ENCODE data around the gene ARL17A. TPM values are rescaled to one million over a fixed set of nuclear protein-coding genes. Genes with fewer than 3 reads are reported as not detected.
"Not testable (repeated sequence)": the region's sequence is repeated elsewhere in the genome, so short reads cannot be mapped to it uniquely, and the experiment has no call there.

The ARL17A gene
- total RNA-seq, 1 donor from 2014 or later, result 8.1 TPM

DNA sequence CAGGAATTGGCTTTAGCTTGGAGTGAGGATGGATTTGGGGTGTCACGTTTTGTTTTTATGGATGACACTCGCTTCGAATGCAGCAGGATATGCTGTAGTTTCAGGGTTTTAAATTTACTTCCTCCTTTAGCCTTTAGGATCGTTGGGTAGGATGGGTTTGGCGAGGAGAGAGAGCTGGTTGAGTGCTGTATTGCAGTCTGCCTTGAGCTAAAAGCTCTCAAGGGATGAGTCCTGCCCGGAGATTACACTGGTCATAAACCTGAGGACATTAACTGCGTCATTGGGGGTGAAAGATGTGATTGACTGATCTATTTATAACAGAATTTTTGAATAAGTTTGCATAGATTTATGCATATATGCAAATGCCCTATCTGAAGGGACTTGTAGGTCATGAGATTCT, 11.8 kb upstream of the ARL17A start:
- not testable (repeated sequence) for H3K9me3 Mint-ChIP-seq (ENCODE audit: low read depth); H3K27me3 Mint-ChIP-seq (ENCODE audit: low read depth); H3K4me3 Mint-ChIP-seq (ENCODE audit: unreplicated experiment); H3K4me1 Mint-ChIP-seq (ENCODE audit: low read depth); H3K36me3 Mint-ChIP-seq (ENCODE audit: low read depth); DNase-seq (ENCODE audit: low spot score); H3K27ac Mint-ChIP-seq (ENCODE audit: unreplicated experiment)

- H3K4me1 Mint-ChIP-seq (ENCODE audit: low read depth); H3K36me3 Mint-ChIP-seq (ENCODE audit: low read depth); DNase-seq (ENCODE audit: low spot score); H3K27ac Mint-ChIP-seq (ENCODE audit: unreplicated experiment); H3K27me3 Mint-ChIP-seq (ENCODE audit: low read depth); H3K4me3 Mint-ChIP-seq (ENCODE audit: unreplicated experiment); H3K9me3 Mint-ChIP-seq (ENCODE audit: low read depth): not testable (repeated sequence)
Measured at GRCh38 chr17:46590157-46591146, 11.0 kb upstream of the ARL17A start, which contains the start of gene NSF. Gene NSF (plus strand): TSS chr17:46590669. CDS start chr17:46590776, 107 bp downstream.

DNA sequence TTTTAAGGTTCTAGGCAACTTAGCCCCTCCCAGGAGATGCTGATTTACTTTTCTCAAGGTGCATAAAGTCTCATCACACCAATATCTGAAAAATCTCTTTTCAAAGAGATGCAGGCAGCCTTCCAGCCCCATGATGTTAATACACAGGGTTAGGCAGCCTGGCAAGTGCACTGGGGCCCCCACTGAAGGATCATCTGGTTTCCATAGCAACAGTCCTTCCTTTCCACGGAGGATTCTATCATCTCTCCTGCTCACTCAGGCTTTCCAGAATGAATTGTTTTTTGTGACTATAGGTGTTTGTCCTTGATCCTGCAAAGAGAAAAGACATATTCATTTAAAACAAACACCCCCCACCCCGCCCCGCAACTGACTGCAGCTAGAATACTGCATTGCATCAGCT, 6.0 kb upstream of the ARL17A start:
- not testable (repeated sequence) for H3K27me3 Mint-ChIP-seq (ENCODE audit: low read depth); H3K36me3 Mint-ChIP-seq (ENCODE audit: low read depth); H3K9me3 Mint-ChIP-seq (ENCODE audit: low read depth); DNase-seq (ENCODE audit: low spot score); H3K27ac Mint-ChIP-seq (ENCODE audit: unreplicated experiment); H3K4me3 Mint-ChIP-seq (ENCODE audit: unreplicated experiment); H3K4me1 Mint-ChIP-seq (ENCODE audit: low read depth)

GRCh38 chr17:46580082-46580481, 591 bp upstream of the ARL17A start:
- H3K9me3 Mint-ChIP-seq (ENCODE audit: low read depth); H3K4me1 Mint-ChIP-seq (ENCODE audit: low read depth); H3K27ac Mint-ChIP-seq (ENCODE audit: unreplicated experiment); H3K36me3 Mint-ChIP-seq (ENCODE audit: low read depth); H3K27me3 Mint-ChIP-seq (ENCODE audit: low read depth); DNase-seq (ENCODE audit: low spot score): not testable (repeated sequence)
- peak overlapping the region; percentile 59 for H3K4me3 Mint-ChIP-seq (ENCODE audit: unreplicated experiment)

GRCh38 chr17:46571796-46572195, 7.7 kb downstream of the ARL17A start:
- not testable (repeated sequence) for H3K4me1 Mint-ChIP-seq (ENCODE audit: low read depth); H3K4me3 Mint-ChIP-seq (ENCODE audit: unreplicated experiment); DNase-seq (ENCODE audit: low spot score); H3K27ac Mint-ChIP-seq (ENCODE audit: unreplicated experiment); H3K27me3 Mint-ChIP-seq (ENCODE audit: low read depth); H3K9me3 Mint-ChIP-seq (ENCODE audit: low read depth); H3K36me3 Mint-ChIP-seq (ENCODE audit: low read depth)

DNA sequence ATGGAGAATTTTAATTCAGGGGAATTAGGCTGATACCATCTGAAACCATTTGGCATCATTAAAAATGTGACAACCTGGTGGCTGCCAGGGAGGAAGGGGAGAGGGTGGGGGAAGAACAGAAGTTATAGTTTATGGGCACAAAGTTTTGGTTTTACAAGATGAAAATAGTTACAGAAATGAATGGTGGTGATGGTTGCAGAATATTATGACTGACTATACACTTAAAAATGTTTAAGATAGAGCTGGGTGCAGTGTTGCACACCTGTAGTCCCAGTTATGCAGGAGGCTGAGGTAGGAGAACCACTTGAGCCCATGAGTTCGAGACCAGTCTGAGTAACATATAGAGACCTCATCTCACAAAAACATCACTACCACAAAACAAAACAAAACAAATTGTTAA, 12.5 kb downstream of the ARL17A start:
- H3K36me3 Mint-ChIP-seq (ENCODE audit: low read depth); H3K4me3 Mint-ChIP-seq (ENCODE audit: unreplicated experiment); H3K9me3 Mint-ChIP-seq (ENCODE audit: low read depth): not testable (repeated sequence)

GRCh38 chr17:46566284-46566683, 13.2 kb downstream of the ARL17A start:
- not testable (repeated sequence) for H3K4me1 Mint-ChIP-seq (ENCODE audit: low read depth); H3K27ac Mint-ChIP-seq (ENCODE audit: unreplicated experiment); H3K9me3 Mint-ChIP-seq (ENCODE audit: low read depth); DNase-seq (ENCODE audit: low spot score); H3K36me3 Mint-ChIP-seq (ENCODE audit: low read depth); H3K27me3 Mint-ChIP-seq (ENCODE audit: low read depth); H3K4me3 Mint-ChIP-seq (ENCODE audit: unreplicated experiment)

More for the DNA sequence above, 12.5 kb downstream of the ARL17A start:
- not testable (repeated sequence) for H3K27me3 Mint-ChIP-seq (ENCODE audit: low read depth); H3K27ac Mint-ChIP-seq (ENCODE audit: unreplicated experiment); DNase-seq (ENCODE audit: low spot score); H3K4me1 Mint-ChIP-seq (ENCODE audit: low read depth)

- not testable (repeated sequence) for H3K9me3 Mint-ChIP-seq (ENCODE audit: low read depth); H3K36me3 Mint-ChIP-seq (ENCODE audit: low read depth); H3K27ac Mint-ChIP-seq (ENCODE audit: unreplicated experiment); H3K27me3 Mint-ChIP-seq (ENCODE audit: low read depth); H3K4me3 Mint-ChIP-seq (ENCODE audit: unreplicated experiment); H3K4me1 Mint-ChIP-seq (ENCODE audit: low read depth); DNase-seq (ENCODE audit: low spot score)
Measured at GRCh38 chr17:46560048-46560447, 19.4 kb downstream of the ARL17A start.

- not testable (repeated sequence) for H3K4me3 Mint-ChIP-seq (ENCODE audit: unreplicated experiment); H3K9me3 Mint-ChIP-seq (ENCODE audit: low read depth); H3K27ac Mint-ChIP-seq (ENCODE audit: unreplicated experiment); H3K27me3 Mint-ChIP-seq (ENCODE audit: low read depth); DNase-seq (ENCODE audit: low spot score); H3K4me1 Mint-ChIP-seq (ENCODE audit: low read depth); H3K36me3 Mint-ChIP-seq (ENCODE audit: low read depth)
Measured at GRCh38 chr17:46559155-46559554, 20.3 kb downstream of the ARL17A start.

GRCh38 chr17:46548607-46549006, 30.9 kb downstream of the ARL17A start:
- H3K4me3 Mint-ChIP-seq (ENCODE audit: unreplicated experiment); H3K27ac Mint-ChIP-seq (ENCODE audit: unreplicated experiment); H3K27me3 Mint-ChIP-seq (ENCODE audit: low read depth): not testable (repeated sequence)

GRCh38 chr17:46534716-46535115, 44.8 kb downstream of the ARL17A start:
- H3K9me3 Mint-ChIP-seq (ENCODE audit: low read depth); H3K27ac Mint-ChIP-seq (ENCODE audit: unreplicated experiment); H3K4me1 Mint-ChIP-seq (ENCODE audit: low read depth); H3K27me3 Mint-ChIP-seq (ENCODE audit: low read depth); H3K36me3 Mint-ChIP-seq (ENCODE audit: low read depth); H3K4me3 Mint-ChIP-seq (ENCODE audit: unreplicated experiment): not testable (repeated sequence)
- DNase-seq (ENCODE audit: low spot score), result peak; percentile 88

More at GRCh38 chr17:46548607-46549006, 30.9 kb downstream of the ARL17A start:
- not testable (repeated sequence) for H3K9me3 Mint-ChIP-seq (ENCODE audit: low read depth); H3K36me3 Mint-ChIP-seq (ENCODE audit: low read depth); H3K4me1 Mint-ChIP-seq (ENCODE audit: low read depth)
- peak; percentile 39 for DNase-seq (ENCODE audit: low spot score)

GRCh38 chr17:46512168-46512567, 67.3 kb downstream of the ARL17A start, which contains the start of gene LRRC37A2:
Gene LRRC37A2 (plus strand): TSS chr17:46512468. CDS start chr17:46512713, 245 bp downstream.
- not testable (repeated sequence) for H3K9me3 Mint-ChIP-seq (ENCODE audit: low read depth); H3K36me3 Mint-ChIP-seq (ENCODE audit: low read depth); H3K27me3 Mint-ChIP-seq (ENCODE audit: low read depth); H3K4me3 Mint-ChIP-seq (ENCODE audit: unreplicated experiment); H3K27ac Mint-ChIP-seq (ENCODE audit: unreplicated experiment); DNase-seq (ENCODE audit: low spot score); H3K4me1 Mint-ChIP-seq (ENCODE audit: low read depth)

- H3K4me1 Mint-ChIP-seq (ENCODE audit: low read depth); H3K9me3 Mint-ChIP-seq (ENCODE audit: low read depth); H3K4me3 Mint-ChIP-seq (ENCODE audit: unreplicated experiment); H3K27me3 Mint-ChIP-seq (ENCODE audit: low read depth); H3K36me3 Mint-ChIP-seq (ENCODE audit: low read depth); H3K27ac Mint-ChIP-seq (ENCODE audit: unreplicated experiment): not testable (repeated sequence)
- peak; percentile 55 for DNase-seq (ENCODE audit: low spot score)
Measured at GRCh38 chr17:46505896-46506295, 73.6 kb downstream of the ARL17A start.
